OCI-LY1 (cell line): ENCODE measurements around the gene LZTS3.
A peak's percentile ranks its signal among the peaks of the same experiment; 100 is the strongest.

Experiments used
- H2AFZ ChIP-seq: fragments of 200-600 bp; sonication (generic), shearing (Covaris generic); 2 replicates; pipeline ENCODE4 v1.6.0; 2014; ENCODE audit warnings: antibody characterized with exemption, mild to moderate bottlenecking, low read length
- H3F3A ChIP-seq: fragments of 200-600 bp; sonication (generic), shearing (Covaris generic); 2 replicates; pipeline ENCODE4 v1.6.0; 2014; ENCODE audit warnings: mild to moderate bottlenecking, antibody characterized with exemption, low read length, moderate library complexity; ENCODE audit not compliant: insufficient read depth
- H3K27ac ChIP-seq: fragments of 200-600 bp; sonication (generic); 2 replicates; pipeline ENCODE4 v1.5.1; 2014; ENCODE audit warnings: low read length, mixed run types, mild to moderate bottlenecking, low read depth; ENCODE audit not compliant: poor library complexity, severe bottlenecking
- H3K27me3 ChIP-seq: fragments of 200-600 bp; sonication (generic); 2 replicates; pipeline ENCODE4 v1.6.0; 2014; ENCODE audit warnings: antibody characterized with exemption, mild to moderate bottlenecking, low read length, moderate library complexity; ENCODE audit not compliant: insufficient read depth
- H3K36me3 ChIP-seq: fragments of 200-600 bp; sonication (generic); 2 replicates; pipeline ENCODE4 v1.6.1; 2014; ENCODE audit warnings: mild to moderate bottlenecking, antibody characterized with exemption, low read length, moderate library complexity, mixed read lengths; ENCODE audit not compliant: insufficient read depth
- H3K4me1 ChIP-seq: fragments of 200-600 bp; sonication (generic); 2 replicates; pipeline ENCODE4 v1.5.1; 2014; ENCODE audit warnings: mild to moderate bottlenecking, low read length, moderate library complexity; ENCODE audit not compliant: insufficient read depth, severe bottlenecking
- H3K4me2 ChIP-seq: fragments of 200-600 bp; sonication (generic), shearing (Covaris generic); 2 replicates; pipeline ENCODE4 v1.6.1; 2014; ENCODE audit warnings: low read length
- H3K4me3 ChIP-seq: fragments of 200-600 bp; sonication (generic); 2 replicates; pipeline ENCODE4 v1.5.1; 2014; ENCODE audit warnings: low read length, low read depth, mild to moderate bottlenecking, mixed read lengths; ENCODE audit not compliant: poor library complexity, severe bottlenecking
- H3K79me2 ChIP-seq: fragments of 200-600 bp; shearing (Covaris generic); 2 replicates; pipeline ENCODE4 v1.6.1; 2016; ENCODE audit warnings: mixed run types, low read length, mixed read lengths; ENCODE audit not compliant: insufficient read depth
- H3K9ac ChIP-seq: fragments of 200-600 bp; sonication (generic), shearing (Covaris generic); 2 replicates; pipeline ENCODE4 v1.6.1; 2014; ENCODE audit warnings: mild to moderate bottlenecking, low read length, mixed read lengths
- H3K9me2 ChIP-seq: fragments of 200-600 bp; sonication (generic), shearing (Covaris generic); 2 replicates; pipeline ENCODE4 v1.6.1; 2014; ENCODE audit warnings: low read depth, mild to moderate bottlenecking, low read length, mixed read lengths
- H3K9me3 ChIP-seq: fragments of 200-600 bp; shearing (Covaris generic); 2 replicates; pipeline ENCODE4 v1.6.1; 2014; ENCODE audit warnings: low read length, mixed read lengths
- H4K20me1 ChIP-seq: fragments of 200-600 bp; sonication (generic), shearing (Covaris generic); 2 replicates; pipeline ENCODE4 v1.6.0; 2016; ENCODE audit warnings: mild to moderate bottlenecking, low read length; ENCODE audit not compliant: insufficient read depth
- EZH2 ChIP-seq: fragments of 200-600 bp; sonication (generic), shearing (Covaris generic); IDR thresholded peaks from 2 replicates; pipeline ENCODE4 v1.8.0; 2017; ENCODE audit warnings: borderline replicate concordance, mixed run types, mild to moderate bottlenecking, antibody characterized with exemption, low read length, moderate library complexity, mixed read lengths
- TF ChIP-seq, protein P1 (sequence below): fragments of 200-600 bp; sonication (generic), shearing (Covaris generic); IDR thresholded peaks from 2 replicates; pipeline ENCODE4 v1.5.1; 2017; ENCODE audit warnings: mild to moderate bottlenecking, antibody characterized with exemption, low read length, moderate library complexity, mixed read lengths

Gene LZTS3

DNA sequence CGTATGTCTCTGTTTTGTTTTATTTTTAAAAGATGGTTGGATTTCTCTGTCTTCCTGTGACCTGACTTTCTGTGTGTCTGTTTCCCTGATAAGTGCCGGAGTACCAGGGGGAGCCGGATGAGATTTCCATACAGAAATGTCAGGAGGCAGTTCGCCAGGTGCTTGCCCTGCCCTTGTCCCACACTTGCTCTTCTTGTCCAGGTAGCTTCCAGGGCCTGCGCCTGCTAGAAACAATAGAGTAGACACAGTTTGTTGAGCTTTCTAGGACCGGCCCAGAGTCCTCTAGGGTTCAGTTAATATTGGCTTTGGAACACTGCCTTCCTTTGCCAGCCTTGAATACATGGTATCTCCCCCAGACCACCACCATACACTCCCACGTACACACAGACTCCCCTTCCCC, 39.9 kb upstream of the LZTS3 start:
- Histone ChIP-seq H3K9me3 (no peaks in the 10 kb centered on the region), H2AFZ (no peak overlapping the region), H3K4me3 (no peak overlapping the region), H3K27me3 (no peaks in the 10 kb centered on the region), H3K9ac (no peak overlapping the region), H3K4me1 (peaks cover 17% of the 10 kb centered on the region), H3K9me2 (no peaks in the 10 kb centered on the region), H3K4me2 (no peak overlapping the region), H3K27ac (no peak overlapping the region), H3K79me2 (peaks cover 10% of the 10 kb centered on the region; the same call in 1 of the 2 replicates), H3F3A (no peaks in the 10 kb centered on the region), H3K36me3 (peaks cover 43% of the 10 kb centered on the region), H4K20me1 (no peaks in the 10 kb centered on the region)
- TF ChIP-seq EZH2: no peak
- TF ChIP-seq, protein P1, sequence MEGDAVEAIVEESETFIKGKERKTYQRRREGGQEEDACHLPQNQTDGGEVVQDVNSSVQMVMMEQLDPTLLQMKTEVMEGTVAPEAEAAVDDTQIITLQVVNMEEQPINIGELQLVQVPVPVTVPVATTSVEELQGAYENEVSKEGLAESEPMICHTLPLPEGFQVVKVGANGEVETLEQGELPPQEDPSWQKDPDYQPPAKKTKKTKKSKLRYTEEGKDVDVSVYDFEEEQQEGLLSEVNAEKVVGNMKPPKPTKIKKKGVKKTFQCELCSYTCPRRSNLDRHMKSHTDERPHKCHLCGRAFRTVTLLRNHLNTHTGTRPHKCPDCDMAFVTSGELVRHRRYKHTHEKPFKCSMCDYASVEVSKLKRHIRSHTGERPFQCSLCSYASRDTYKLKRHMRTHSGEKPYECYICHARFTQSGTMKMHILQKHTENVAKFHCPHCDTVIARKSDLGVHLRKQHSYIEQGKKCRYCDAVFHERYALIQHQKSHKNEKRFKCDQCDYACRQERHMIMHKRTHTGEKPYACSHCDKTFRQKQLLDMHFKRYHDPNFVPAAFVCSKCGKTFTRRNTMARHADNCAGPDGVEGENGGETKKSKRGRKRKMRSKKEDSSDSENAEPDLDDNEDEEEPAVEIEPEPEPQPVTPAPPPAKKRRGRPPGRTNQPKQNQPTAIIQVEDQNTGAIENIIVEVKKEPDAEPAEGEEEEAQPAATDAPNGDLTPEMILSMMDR: no peak

DNA sequence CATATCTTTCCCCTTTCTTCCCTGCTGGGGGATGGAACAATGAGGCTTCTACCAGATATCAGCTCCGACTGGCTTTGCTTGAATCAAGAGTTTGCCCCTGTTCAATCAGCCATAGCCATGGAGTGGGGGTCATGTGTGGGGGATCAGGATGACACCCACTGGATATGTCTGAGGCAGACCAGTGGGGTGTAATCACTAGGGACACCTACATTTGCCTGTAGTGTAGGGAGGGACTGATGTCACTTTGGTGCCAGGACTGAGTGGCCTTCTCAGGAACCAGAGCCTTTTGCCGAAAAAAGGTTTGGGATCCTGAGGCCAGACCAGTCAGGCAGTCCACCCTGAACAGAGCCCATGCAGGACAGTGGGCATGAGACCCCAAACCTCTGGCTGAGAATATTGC, 37.0 kb upstream of the LZTS3 start:
- H3K27me3 ChIP-seq: no peaks in the 10 kb centered on the region
- no peak for TF ChIP-seq EZH2
- TF ChIP-seq, protein P1: no peak
- H3K4me1 ChIP-seq: peaks cover 21% of the 10 kb centered on the region
- H3K9me3 ChIP-seq: no peaks in the 10 kb centered on the region
- H3K79me2 ChIP-seq: peaks cover 10% of the 10 kb centered on the region; the same call in 1 of the 2 replicates
- peak overlapping the region; percentile 87 for H3K9ac ChIP-seq
- peaks cover 24% of the 10 kb centered on the region for H3K36me3 ChIP-seq
- no peaks in the 10 kb centered on the region for H4K20me1 ChIP-seq
- no peak overlapping the region for H2AFZ ChIP-seq
- H3K4me3 ChIP-seq: peak overlapping the region; percentile 77
- no peaks in the 10 kb centered on the region for H3F3A ChIP-seq
- H3K4me2 ChIP-seq: peak overlapping the region; percentile 97
- no peak overlapping the region for H3K27ac ChIP-seq
- no peaks in the 10 kb centered on the region for H3K9me2 ChIP-seq

DNA sequence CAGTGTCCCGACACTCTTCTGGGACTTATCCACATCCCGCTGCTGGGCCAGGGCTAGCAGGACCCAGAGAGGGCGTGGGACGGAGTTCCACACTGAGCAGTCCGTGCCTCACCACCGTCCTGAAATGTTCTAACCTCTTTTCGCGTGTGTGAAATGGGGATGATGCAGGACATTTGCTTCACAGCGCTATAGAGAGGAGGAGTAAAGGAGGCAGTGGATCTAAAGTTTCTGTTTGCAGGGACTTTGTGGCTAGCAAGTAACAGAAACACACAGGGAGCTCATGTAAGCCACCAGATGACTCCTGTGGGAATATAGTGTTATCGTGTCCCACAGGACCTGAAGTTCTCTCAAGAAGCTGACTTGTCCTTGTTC, 36.6 kb upstream of the LZTS3 start:
- no peak overlapping the region for H2AFZ ChIP-seq

More for the DNA sequence above, 36.6 kb upstream of the LZTS3 start:
- TF ChIP-seq, protein P1: no peak
- no peak for TF ChIP-seq EZH2
- Histone ChIP-seq H3K27me3 (no peaks in the 10 kb centered on the region), H3F3A (no peaks in the 10 kb centered on the region), H3K79me2 (peaks cover 10% of the 10 kb centered on the region; the same call in 1 of the 2 replicates), H3K9me2 (no peaks in the 10 kb centered on the region), H3K9me3 (no peaks in the 10 kb centered on the region), H3K4me1 (peaks cover 21% of the 10 kb centered on the region), H3K4me2 (peak overlapping the region; percentile 97), H3K4me3 (peak overlapping the region; percentile 77), H3K9ac (peak overlapping the region; percentile 87), H3K27ac (peak overlapping the region; percentile 63), H3K36me3 (peaks cover 20% of the 10 kb centered on the region), H4K20me1 (no peaks in the 10 kb centered on the region)
